ENCODE measurements around the gene NFE2L2. TPM values are rescaled to one million over a fixed set of nuclear protein-coding genes. Genes with fewer than 3 reads are reported as not detected.

Gene NFE2L2
- total RNA-seq, 1 donor from 2014 or later, result 32.3 TPM

GRCh38 chr2:177291701-177292100 lies 27.2 kb upstream of the NFE2L2 start:
- Mint-ChIP-seq H3K27me3 (ENCODE audit: low read depth) (no peaks in the 10 kb centered on the region), H3K4me1 (peaks cover 17% of the 10 kb centered on the region), H3K9me3 (peaks cover 3% of the 10 kb centered on the region), H3K4me3 (no peak overlapping the region), H3K27ac (ENCODE audit: unreplicated experiment) (no peak overlapping the region), H3K36me3 (ENCODE audit: low read depth) (peaks cover 3% of the 10 kb centered on the region)
- DNase-seq (ENCODE audit: low read depth, low spot score), result no peak
- no peak for TF ChIP-seq CTCF (conservative IDR thresholded peaks at IDR 0.05)

GRCh38 chr2:177289824-177290628 lies 25.5 kb upstream of the NFE2L2 start:
- H3K36me3 Mint-ChIP-seq (ENCODE audit: low read depth), result no peaks in the 10 kb centered on the region
- TF ChIP-seq CTCF (conservative IDR thresholded peaks at IDR 0.05), result no peak

GRCh38 chr2:177287814-177288213 lies 23.3 kb upstream of the NFE2L2 start:
- Mint-ChIP-seq H3K27me3 (ENCODE audit: low read depth) (no peaks in the 10 kb centered on the region), H3K27ac (ENCODE audit: unreplicated experiment) (no peak overlapping the region), H3K4me3 (no peak overlapping the region), H3K4me1 (no peaks in the 10 kb centered on the region), H3K9me3 (no peaks in the 10 kb centered on the region), H3K36me3 (ENCODE audit: low read depth) (no peaks in the 10 kb centered on the region)
- no peak for TF ChIP-seq CTCF (conservative IDR thresholded peaks at IDR 0.05)
- DNase-seq (ENCODE audit: low read depth, low spot score), result no peak

More at GRCh38 chr2:177289824-177290628, 25.5 kb upstream of the NFE2L2 start:
- DNase-seq (ENCODE audit: low read depth, low spot score), result no peak
- H3K27ac Mint-ChIP-seq (ENCODE audit: unreplicated experiment), result no peak overlapping the region
- H3K9me3 Mint-ChIP-seq, result no peaks in the 10 kb centered on the region
- no peaks in the 10 kb centered on the region for H3K27me3 Mint-ChIP-seq (ENCODE audit: low read depth)
- H3K4me3 Mint-ChIP-seq, result no peak overlapping the region
- H3K4me1 Mint-ChIP-seq, result peaks cover 6% of the 10 kb centered on the region

- H3K9me3 Mint-ChIP-seq, result no peaks in the 10 kb centered on the region
- H3K27ac Mint-ChIP-seq (ENCODE audit: unreplicated experiment), result no peak overlapping the region
Measured at GRCh38 chr2:177285892-177286715, 21.6 kb upstream of the NFE2L2 start.

GRCh38 chr2:177284531-177284930 lies 20.0 kb upstream of the NFE2L2 start:
- no peak for DNase-seq (ENCODE audit: low read depth, low spot score)
- H3K9me3 Mint-ChIP-seq, result no peaks in the 10 kb centered on the region

More at GRCh38 chr2:177285892-177286715, 21.6 kb upstream of the NFE2L2 start:
- H3K4me3 Mint-ChIP-seq, result no peak overlapping the region
- H3K27me3 Mint-ChIP-seq (ENCODE audit: low read depth), result no peaks in the 10 kb centered on the region
- no peak for DNase-seq (ENCODE audit: low read depth, low spot score)
- no peaks in the 10 kb centered on the region for H3K36me3 Mint-ChIP-seq (ENCODE audit: low read depth)
- no peak for TF ChIP-seq CTCF (conservative IDR thresholded peaks at IDR 0.05)
- no peaks in the 10 kb centered on the region for H3K4me1 Mint-ChIP-seq

More at GRCh38 chr2:177284531-177284930, 20.0 kb upstream of the NFE2L2 start:
- Mint-ChIP-seq H3K4me1 (no peaks in the 10 kb centered on the region), H3K4me3 (no peak overlapping the region), H3K27me3 (ENCODE audit: low read depth) (no peaks in the 10 kb centered on the region), H3K27ac (ENCODE audit: unreplicated experiment) (no peak overlapping the region), H3K36me3 (ENCODE audit: low read depth) (no peaks in the 10 kb centered on the region)
- no peak for TF ChIP-seq CTCF (conservative IDR thresholded peaks at IDR 0.05)
